MCF 10A (cell line): ENCODE measurements around the gene SFXN4. TPM values are rescaled to one million over a fixed set of nuclear protein-coding genes. Genes with fewer than 3 reads are reported as not detected.
A peak's percentile ranks its signal among the peaks of the same experiment; 100 is the strongest.

Experiments
- BruUV-seq: library from RNA; stranded (reverse); fragments of 400-500 nt; replicated peaks from 2 replicates; lab custom pipeline; 2021; lab: Mats Ljungman, UMichigan
- CTCF ChIA-PET: fragments of 300-600 bp; sonication (Branson Sonifier 250); formaldehyde crosslinking; extraction: SDS; loops from one replicate; lab custom pipeline; 2021; ENCODE audit warnings: antibody characterized with exemption, inconsistent platforms; lab: Yijun Ruan, JAX
- POLR2A ChIA-PET: fragments of 300-600, 350-650 bp; sonication (Branson Sonifier 250); formaldehyde crosslinking; extraction: SDS; loops from one replicate; lab custom pipeline; 2020; ENCODE audit warnings: antibody characterized with exemption, inconsistent platforms; lab: Yijun Ruan, JAX
- DNase-seq: peaks from one replicate; pipeline ENCODE4 v3.0.0-alpha.2; 2018; ENCODE audit not compliant: unreplicated experiment
- H3K27ac Mint-ChIP-seq: one replicate; pipeline ENCODE4 v1.8.0; 2022; ENCODE audit warnings: mild to moderate bottlenecking, low read depth, mixed read lengths; ENCODE audit not compliant: unreplicated experiment
- H3K27me3 Mint-ChIP-seq: one replicate; pipeline ENCODE4 v1.8.0; 2022; ENCODE audit warnings: mixed read lengths; ENCODE audit not compliant: insufficient read depth, unreplicated experiment
- H3K36me3 Mint-ChIP-seq: one replicate; pipeline ENCODE4 v1.8.0; 2022; ENCODE audit warnings: mild to moderate bottlenecking, moderate library complexity, mixed read lengths; ENCODE audit not compliant: insufficient read depth, unreplicated experiment
- H3K4me1 Mint-ChIP-seq: one replicate; pipeline ENCODE4 v1.8.0; 2022; ENCODE audit warnings: mixed read lengths; ENCODE audit not compliant: insufficient read depth, unreplicated experiment
- H3K4me3 Mint-ChIP-seq: one replicate; pipeline ENCODE4 v1.8.0; 2022; ENCODE audit warnings: mild to moderate bottlenecking, moderate library complexity, mixed read lengths; ENCODE audit not compliant: unreplicated experiment
- H3K9me3 Mint-ChIP-seq: one replicate; pipeline ENCODE4 v1.8.0; 2022; ENCODE audit warnings: mixed read lengths; ENCODE audit not compliant: unreplicated experiment
- CTCF ChIP-seq: fragments of 200-600 bp; IDR thresholded peaks from one replicate; pipeline ENCODE4 v1.8.0; 2022; ENCODE audit warnings: antibody characterized with exemption, mild to moderate bottlenecking; ENCODE audit not compliant: unreplicated experiment
- intact Hi-C: fragments of 100-400 bp; cut with micrococcal nuclease; formaldehyde crosslinking; loops from 2 replicates; pipeline ENCODE4 v1.14.1; 2022
- total RNA-seq: library from RNA; stranded (reverse); gene quantifications from 2 replicates; pipeline ENCODE4 v1.2.3, GENCODE V29; 2022

SFXN4 gene
- total RNA-seq, 1 experiment from 2014 or later, result 44.7 TPM

- ChIA-PET CTCF (interaction anchor here (0.6 to 1.9 kb wide), 23 partner anchors 11 to 523 kb away, joined by 3 to 29 read pairs (median 4); no protein-coding TSS in a partner anchor), POLR2A (interaction anchor here (0.6 to 2.3 kb wide), 24 partner anchors 9 to 1183 kb away, joined by 3 to 14 read pairs (median 4); partner anchors contain the start of gene RGS10)
- no TSS peak for BruUV-seq
- Mint-ChIP-seq H3K4me3 (peak overlapping the region; percentile 72), H3K36me3 (peaks cover 5% of the 10 kb centered on the region), H3K27me3 (no peaks in the 10 kb centered on the region), H3K27ac (peak overlapping the region; percentile 70), H3K9me3 (no peaks in the 10 kb centered on the region), H3K4me1 (peaks cover 11% of the 10 kb centered on the region)
- DNase-seq, result peak; percentile 47
- intact Hi-C loops, result loop anchor here (1.0 to 10.0 kb wide), 6 partner anchors 46 to 388 kb away; partner anchors contain the start of genes RGS10 and TIAL1
- peak; percentile 71 for TF ChIP-seq CTCF
Observed at GRCh38 chr10:119206603-119207365, 41.3 kb upstream of the SFXN4 start.

- ChIA-PET CTCF (interaction anchor here (0.6 to 8.1 kb wide), 22 partner anchors 11 to 524 kb away, joined by 3 to 116 read pairs (median 4); no protein-coding TSS in a partner anchor), POLR2A (interaction anchor here (0.6 to 2.3 kb wide), 19 partner anchors 8 to 1183 kb away, joined by 3 to 14 read pairs (median 5); partner anchors contain the start of gene RGS10)
- Mint-ChIP-seq H3K36me3 (peaks cover 1% of the 10 kb centered on the region), H3K27me3 (no peaks in the 10 kb centered on the region), H3K4me1 (peaks cover 17% of the 10 kb centered on the region), H3K27ac (peak overlapping the region; percentile 70), H3K4me3 (peak overlapping the region; percentile 72), H3K9me3 (no peaks in the 10 kb centered on the region)
- TF ChIP-seq CTCF, result no peak
- peak; percentile 18 for DNase-seq
- intact Hi-C loops, result loop anchor here (1.0 to 10.0 kb wide), 6 partner anchors 46 to 389 kb away; partner anchors contain the start of genes RGS10 and TIAL1
- BruUV-seq, result TSS peak; percentile 25
Observed at GRCh38 chr10:119205894-119206602, 40.5 kb upstream of the SFXN4 start.

- CTCF ChIA-PET, result interaction anchor here (0.5 to 8.1 kb wide), 5 partner anchors 8 to 316 kb away, joined by 4 to 116 read pairs (median 7); no protein-coding TSS in a partner anchor
- BruUV-seq, result no TSS peak
- H3K9me3 Mint-ChIP-seq, result no peaks in the 10 kb centered on the region
- POLR2A ChIA-PET, result interaction anchor here (1.2 kb wide), 2 partner anchors 15 to 246 kb away, joined by 3 to 5 read pairs; no protein-coding TSS in a partner anchor
- no peaks in the 10 kb centered on the region for H3K27me3 Mint-ChIP-seq
- no peak overlapping the region for H3K27ac Mint-ChIP-seq
- no peak overlapping the region for H3K4me3 Mint-ChIP-seq
- peaks cover 20% of the 10 kb centered on the region for H3K4me1 Mint-ChIP-seq
- no peak for DNase-seq
- H3K36me3 Mint-ChIP-seq, result no peaks in the 10 kb centered on the region
- TF ChIP-seq CTCF, result no peak
- intact Hi-C loops, result loop anchor here (10.0 kb wide), 1 partner anchor 392 kb away; the partner anchor contains the start of gene TIAL1
Observed at GRCh38 chr10:119203006-119203405, 37.5 kb upstream of the SFXN4 start.
